Measurements from ENCODE around the gene CFHR5.
"Not testable (repeated sequence)": the region's sequence is repeated elsewhere in the genome, so short reads cannot be mapped to it uniquely, and the experiment has no call there.

Gene CFHR5
- 0 to 0.99 (median 0) reads per million in 17 experiments for total RNA-seq

DNA sequence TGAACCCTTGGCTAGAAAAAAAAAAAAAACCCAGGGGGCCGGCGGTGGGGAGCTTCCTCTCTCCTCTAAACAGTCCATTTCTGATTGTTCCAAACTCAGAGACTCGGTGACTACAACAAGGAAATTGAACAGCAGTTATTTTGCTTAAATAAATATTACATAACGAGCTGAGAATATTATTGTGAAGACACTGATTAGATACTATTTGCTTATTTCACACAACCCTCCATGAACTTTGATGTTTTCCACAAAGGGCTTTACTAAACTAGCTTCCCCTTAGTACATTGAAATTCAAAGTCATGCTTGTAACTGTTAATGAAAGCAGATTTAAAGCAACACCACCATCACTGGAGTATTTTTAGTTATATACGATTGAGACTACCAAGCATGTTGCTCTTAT lies at the start of gene CFHR5:
CFHR5 (plus strand) TSS at position 279 of the 400 bp plus-strand sequence; CDS start at position 388, 109 bp downstream.
- DNase-seq, result no peak

DNA sequence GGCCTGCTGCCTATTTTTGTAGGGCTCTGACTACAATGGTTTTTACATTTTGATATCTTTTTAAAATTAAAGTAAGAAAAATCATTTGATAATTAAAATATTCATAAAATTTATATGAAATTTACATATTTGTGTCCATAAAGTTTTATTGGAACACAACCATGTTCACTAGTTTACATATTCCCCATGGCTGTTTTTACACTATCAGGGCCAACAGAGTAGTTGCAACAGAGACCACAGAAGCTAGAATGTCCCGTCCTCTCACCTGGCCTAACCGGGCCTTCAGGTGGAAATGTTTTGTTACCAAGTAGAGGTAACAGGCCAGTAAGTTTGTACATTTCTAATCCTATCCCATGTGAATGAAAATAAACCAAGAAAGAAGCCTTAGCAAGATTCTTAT lies 44.5 kb upstream of the CFHR5 start:
- DNase-seq, result not testable (repeated sequence)

DNA sequence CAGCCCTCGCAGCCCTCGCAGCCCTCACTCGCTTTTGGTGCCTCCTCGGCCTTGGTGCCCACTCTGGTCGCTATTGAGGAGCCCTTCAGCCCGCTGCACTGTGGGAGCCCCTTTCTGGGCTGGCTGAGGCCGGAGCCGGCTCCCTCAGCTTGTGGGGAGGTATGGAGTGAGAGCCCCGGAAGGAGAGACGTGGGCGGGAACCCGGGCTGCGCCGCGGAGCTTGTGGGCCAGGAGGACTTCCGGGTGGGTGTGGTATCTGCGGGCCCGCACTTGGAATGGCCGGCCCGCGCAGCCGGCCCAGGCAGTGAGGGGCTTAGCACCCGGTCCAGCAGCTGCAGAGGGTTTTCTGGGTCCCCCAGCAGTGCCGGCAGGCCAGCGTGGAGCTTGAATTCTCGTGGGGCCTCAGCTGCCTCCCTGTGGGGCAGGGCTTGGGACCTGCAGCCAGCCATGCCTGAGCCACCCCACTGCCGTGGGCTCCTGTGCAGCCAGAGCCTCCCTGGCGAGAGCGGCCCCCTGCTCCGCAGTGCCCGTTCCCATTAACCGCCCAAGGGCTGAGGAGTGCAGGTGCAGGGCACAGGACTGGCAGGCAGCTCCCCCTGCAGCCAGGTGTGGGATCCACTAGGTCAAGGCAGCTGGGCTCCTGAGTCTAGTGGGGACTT lies 43.7 kb upstream of the CFHR5 start:
- DNase-seq, result no peak

DNA sequence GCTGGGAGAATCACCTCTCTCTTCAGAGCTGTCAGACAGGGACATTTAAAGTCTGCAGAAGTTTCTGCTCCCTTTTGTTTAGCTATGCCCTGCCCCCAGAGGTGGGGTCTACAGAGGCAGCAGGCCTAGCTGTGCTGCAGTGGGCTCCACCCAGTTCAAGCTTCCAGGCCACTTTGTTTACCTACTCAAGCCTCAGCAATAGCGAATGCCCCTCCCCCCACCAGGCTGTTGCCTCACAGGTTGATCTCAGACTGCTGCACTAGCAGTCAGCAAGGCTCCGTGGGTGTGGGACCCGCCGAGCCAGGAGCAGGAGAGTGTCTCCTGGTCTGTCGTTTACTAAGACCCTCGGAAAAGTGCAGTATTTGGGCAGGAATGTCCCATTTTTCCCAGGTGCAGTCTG lies 35.9 kb upstream of the CFHR5 start:
- DNase-seq, result not testable (repeated sequence)

DNA sequence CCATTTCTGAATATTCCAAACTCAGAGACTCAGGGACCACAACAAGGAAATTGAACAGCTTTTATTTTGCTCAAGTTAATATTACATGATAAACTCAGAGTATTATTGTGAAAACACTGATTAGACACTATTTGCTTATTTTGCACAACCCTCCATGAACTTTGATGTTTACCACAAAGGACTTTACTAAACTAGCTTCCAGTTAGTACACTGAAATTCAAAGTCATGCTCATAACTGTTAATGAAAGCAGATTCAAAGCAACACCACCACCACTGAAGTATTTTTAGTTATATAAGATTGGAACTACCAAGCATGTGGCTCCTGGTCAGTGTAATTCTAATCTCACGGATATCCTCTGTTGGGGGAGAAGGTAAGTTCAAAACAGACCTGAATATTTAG lies 33.8 kb upstream of the CFHR5 start, which contains the start of gene CFHR2:
CFHR2 (plus strand) TSS at position 171 of the 400 bp plus-strand sequence; CDS start at position 314, 143 bp downstream.
- not testable (repeated sequence) for DNase-seq

DNA sequence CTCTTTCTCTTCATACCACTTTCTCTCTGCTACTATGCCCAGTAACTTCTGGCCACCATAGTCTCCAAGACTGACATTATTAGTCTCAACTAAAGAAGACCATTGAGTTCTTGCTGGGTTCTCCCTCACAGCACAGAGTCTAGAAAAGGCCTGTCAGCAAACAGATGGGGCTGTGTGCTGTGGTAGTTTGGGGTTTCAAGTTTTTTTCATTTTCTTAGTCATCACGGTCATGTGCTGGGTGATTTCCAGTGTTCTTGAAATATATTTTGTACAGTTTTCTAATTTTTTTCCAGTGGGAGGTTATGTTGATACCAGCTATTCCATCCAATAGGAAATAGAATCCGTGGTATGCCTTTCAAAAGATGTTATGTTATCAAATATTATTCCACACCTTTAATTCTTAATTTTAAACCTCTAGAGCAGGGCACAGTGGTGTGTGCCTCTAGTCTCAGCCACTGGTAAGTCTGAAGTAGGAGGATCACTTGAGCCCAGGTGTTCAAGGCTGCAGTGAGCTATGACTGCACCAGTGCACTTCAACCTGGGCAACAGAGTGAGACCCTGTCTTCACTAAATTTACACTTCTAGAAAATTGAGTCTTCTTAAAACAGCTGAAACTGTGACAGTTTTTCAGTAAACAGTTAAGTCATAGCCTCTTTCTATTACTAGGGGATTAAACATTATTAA lies 25.5 kb upstream of the CFHR5 start:
- DNase-seq, result no peak

DNA sequence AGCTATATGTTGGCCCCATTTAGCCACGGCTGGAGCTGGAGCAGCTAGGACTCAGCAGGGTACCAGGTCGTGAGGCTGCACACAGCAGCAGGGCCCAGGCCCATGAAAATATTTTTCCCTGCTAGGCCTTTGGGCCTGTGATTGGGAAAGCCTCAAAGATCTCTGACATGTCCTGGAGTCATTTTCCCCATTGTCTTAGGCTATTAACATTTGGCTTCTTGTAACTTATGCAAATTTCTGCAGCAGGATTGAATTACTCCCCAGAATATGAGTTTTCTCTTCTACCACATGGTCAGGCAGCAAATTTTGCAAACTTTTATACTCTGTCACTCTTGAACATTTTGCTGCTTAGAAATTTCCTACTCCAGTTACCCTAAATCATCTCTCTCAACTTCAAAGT lies 22.6 kb upstream of the CFHR5 start:
- DNase-seq, result no peak

DNA sequence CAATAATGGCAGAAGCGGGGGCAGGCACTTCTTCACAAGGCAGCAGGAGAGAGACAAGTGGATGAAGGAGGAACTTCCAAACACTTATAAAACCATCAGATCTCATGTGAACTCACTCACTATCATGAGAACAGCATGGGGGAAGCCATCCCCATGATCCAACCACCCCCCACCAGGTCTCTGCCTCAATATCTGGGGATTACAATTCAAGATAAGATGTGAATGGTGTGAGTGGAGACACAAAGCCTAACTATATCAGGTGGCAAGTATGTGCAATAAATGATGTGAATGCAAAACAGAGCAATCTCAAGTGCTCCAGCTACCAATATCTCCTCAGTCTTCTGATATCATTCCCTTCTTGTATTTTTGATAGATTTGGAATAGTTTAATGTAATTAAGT lies 21.4 kb upstream of the CFHR5 start:
- no peak for DNase-seq

DNA sequence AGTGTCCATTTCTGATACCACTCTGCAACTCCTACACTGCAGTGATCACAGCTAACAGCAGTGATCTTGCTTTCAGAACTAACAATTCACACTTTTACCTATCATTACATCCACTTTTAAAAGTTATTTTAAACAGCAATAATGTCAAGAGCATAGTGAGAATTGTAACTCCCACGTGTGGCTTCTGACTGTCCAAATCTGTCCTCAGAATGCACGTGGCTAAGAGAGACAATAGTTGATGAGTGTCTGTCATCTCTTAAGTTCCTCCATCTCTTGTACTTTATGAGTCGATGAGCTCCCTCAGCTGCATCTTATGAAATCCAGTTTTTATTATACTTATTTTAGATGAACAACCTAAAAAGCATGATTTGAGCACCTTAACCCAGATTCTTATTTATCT lies 16.5 kb upstream of the CFHR5 start:
- DNase-seq, result no peak

DNA sequence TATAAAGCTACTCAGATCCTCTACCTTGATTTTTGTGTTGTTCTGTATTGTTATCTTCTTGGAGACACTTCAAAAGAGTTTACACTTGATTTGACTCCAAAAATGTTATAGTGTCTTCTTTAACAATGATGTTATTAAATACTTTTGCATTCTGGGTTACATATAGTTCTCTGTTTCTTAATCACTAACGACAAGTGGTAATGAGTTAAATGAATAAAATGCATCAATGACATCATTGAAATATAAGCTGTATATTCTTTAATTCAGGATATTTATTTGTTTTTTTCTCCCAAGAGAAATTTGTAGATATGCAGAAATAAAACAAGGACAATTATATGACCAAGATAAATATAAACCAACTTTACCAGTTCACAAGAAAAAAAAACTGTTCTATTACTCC lies 7.2 kb upstream of the CFHR5 start:
- no peak for DNase-seq

DNA sequence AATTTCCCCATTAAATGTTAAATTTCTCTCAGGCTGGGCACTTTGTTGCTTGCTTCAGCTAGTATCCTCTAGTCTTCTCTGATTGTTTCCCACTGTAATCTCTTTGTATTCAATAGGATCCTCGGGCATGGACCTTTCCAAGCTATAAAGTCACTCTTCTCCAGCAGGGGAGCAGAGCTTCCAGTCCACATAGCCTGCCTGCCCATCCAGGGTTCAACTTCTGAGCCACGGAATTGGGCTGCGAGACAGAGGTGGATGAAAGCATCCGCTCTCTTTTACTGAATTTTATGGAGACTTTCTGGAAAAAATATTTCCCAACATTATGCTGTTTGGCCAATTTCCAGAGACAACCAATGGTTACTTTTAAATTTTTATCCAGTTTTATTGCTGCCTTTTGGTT lies 1.1 kb upstream of the CFHR5 start:
- DNase-seq, result no peak

DNA sequence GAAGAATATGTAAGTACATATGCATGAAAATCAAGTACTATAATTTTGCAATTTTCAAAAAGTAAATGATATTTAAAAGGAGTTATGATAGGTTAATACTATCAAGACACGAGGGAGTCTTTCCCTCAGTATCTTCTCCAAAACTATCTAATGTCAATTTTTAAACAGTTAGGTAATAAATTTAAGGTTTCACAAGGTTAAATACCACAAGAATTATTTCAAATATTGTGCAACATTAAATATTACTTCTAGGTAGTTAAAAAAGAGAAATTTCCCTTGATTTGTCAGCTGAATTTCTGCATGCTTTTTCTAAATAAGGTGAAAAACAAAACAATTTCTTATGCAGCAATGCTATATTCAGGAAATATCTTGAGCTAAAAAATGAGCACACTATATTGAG lies 3.5 kb downstream of the CFHR5 start:
- DNase-seq, result no peak

DNA sequence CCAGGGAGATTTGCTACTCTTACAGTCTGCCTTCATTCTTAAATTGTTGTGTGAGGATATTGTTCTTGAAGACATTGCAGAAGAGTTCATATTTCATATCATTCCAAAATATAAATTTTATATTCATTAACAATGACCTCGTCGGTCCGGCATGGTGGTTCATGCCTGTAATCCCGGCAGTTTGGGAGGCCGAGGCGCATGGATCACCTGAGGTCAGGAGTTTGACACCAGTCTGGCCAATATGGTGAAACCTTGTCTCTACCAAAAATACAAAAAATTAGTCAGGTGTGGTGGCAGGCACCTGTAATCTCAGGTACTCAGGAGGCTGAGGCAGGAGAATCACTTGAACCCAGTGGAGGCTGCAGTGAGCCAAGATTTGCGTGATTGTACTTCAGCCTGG lies 4.9 kb downstream of the CFHR5 start:
- DNase-seq, result not testable (repeated sequence)

DNA sequence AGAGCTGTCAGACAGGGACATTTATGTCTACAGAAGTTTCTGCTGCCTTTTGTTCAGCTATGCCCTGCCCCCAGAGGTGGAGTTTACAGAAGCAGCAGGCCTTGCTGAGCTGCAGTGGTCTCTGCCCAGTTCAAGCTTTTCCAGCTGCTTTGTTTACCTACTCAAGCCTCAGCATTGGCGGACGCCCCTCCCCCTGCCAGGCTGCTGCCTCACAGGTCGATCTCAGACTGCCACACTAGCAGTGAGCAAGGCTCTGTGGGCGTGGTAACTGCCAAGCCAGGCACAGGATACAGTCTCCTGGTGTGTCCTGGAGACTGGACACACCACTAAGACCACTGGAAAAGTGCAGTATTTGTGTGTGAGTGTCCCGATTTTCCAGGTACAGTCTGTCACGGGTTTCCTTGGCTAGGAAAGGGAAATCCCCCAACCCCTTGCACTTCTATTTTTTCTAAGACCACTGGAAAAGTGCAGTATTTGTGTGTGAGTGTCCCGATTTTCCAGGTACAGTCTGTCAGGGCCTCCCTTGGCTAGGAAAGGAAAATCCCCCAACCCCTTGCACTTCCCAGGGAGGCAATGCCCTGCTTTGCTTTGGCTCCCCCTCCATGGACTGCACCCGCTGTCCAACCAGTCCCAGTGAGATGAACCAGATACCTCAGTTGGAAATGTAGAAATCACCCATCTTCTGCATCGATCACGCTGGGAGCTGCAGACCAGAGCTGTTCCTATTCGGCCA lies 14.7 kb downstream of the CFHR5 start:
- DNase-seq, result not testable (repeated sequence)

DNA sequence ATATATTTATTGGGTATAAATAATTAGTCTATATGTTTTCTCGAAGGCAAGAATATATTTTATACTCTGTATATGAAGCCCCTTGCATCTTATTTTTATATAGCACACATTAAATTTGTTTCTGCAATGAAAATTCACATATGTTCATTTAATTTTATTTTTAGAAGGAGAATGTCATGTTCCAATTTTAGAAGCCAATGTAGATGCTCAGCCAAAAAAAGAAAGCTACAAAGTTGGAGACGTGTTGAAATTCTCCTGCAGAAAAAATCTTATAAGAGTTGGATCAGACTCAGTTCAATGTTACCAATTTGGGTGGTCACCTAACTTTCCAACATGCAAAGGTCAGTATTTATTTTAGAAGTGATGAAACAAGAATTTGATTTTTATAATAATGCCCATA lies 16.6 kb downstream of the CFHR5 start:
- DNase-seq, result no peak

DNA sequence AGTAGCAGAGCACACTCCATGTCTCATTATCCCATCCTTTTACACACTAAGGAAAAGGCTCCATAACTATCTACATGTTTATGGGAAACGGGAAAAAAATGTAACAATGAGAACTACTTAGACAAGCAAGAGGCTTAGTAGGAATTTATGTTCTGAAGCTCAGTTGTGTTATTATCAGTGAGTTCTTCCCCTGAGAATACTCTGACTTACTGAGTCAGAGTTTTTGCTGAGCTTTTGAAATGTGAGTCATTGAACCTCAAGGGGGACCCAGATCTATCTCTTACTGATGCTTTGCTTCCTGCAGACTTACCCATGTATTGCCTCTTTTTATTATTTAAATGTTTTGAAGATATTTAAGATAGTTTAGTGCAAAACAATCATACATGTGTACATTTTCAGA lies 20.1 kb downstream of the CFHR5 start:
- no peak for DNase-seq

DNA sequence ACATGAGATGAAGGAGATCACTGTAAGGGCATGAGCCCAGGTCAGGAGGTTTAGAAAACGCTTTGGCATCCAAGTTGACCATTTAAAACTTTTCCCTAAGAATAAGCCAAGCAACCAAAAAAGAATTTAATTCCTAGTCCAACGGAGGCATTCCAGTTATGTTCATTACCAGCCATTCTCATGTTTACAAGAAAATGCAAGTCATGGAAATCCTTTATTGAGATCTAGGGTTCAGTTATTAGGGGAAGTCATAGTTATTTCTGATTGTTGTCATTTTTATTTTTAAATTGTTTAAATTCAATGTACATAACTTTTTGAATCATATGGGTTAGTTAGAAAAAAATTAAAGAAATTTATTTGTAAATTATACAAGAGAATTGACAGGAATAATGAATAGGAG lies 24.5 kb downstream of the CFHR5 start:
- no peak for DNase-seq

DNA sequence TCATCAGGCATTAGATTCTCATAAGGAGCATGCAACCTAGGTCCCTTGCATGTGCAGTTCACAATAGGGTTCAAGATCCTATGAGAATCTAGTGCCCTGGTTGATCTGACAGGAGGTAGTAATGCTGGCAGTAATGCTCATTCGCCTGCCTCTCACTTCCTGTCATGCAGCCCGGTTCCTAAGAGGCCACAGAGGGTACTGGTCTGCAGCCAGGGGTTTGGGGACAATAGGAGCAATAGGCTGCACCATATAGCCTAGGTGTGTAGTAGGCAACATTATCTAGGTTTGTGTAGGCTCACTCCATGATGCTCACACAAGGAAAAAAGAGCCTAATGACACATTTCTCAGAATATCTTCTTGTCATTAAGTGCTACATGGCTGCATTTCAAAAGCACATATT lies 25.8 kb downstream of the CFHR5 start:
- DNase-seq, result no peak

DNA sequence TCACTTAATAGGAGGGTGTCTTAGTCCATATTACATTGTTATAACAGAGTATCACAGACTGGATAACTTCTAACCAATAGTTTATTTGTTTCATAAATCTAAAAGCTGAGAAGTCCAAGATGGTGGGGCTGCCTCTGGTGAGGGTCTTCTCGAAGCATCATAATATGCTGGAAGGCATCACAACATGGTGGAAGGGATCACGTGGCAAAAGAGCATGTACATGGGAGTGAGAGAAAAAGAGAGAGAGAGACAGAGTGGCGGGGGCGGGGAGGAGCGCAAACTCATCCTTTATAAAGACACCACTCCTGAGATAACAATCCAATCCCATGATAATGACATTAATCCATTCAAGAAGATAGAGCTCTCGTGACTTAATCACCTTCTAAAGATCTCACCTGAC lies 31.5 kb downstream of the CFHR5 start:
- no peak for DNase-seq

DNA sequence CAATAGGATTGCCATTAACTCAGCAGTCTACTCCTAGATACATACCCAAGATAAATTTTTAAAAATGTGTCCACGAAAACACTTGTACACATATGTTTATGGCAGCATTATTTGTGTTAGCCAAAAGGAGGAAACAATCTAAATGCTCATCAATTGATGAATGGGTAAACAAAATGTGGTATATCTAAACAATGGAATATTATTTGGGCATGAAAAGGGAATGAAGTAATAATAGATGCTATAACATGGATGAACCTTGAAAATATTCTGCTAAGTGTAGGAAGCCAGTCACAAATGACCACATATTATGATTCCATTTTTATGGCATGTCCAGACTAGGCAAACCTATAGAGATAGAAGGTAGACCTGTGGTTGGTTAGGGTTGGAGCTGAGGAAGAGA lies 34.3 kb downstream of the CFHR5 start:
- DNase-seq, result no peak

DNA sequence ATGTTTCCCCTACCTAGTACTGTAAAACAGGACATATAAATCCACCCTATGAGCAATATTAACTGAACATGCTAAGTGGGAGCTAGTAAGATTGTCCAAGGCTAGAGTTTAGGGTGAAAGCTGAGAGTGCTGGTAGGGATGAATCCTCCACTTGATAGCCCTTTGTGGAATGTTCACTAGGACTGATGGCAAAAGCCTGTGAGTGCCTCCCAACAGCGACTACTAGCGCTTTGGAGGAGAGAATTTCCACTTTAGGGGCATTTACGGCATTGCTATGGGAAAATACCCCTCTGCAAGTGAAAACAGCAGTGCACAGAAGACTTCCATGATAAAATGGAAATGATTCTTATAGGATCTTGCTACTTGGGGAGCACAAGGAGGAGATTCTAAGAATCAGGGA lies 35.9 kb downstream of the CFHR5 start:
- DNase-seq, result no peak

DNA sequence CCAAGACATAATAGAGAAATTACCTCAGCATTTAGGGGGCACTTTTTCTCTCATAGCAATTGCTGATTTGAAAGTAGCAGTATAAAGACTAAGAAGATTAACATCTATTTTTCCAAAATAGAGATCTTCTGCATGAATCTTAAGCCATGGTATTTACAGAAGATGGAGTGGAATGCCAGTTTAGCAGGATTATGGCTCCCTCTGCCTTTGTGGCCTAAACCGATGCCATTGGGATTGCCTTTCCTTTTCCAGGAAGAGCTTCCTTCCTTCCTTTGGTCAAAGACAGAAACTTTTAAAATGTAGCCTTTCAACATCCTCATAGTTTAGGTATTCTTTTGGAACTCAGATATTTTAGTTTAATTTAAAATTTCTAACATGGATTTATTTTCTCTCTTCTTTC lies 39.4 kb downstream of the CFHR5 start:
- DNase-seq, result no peak

DNA sequence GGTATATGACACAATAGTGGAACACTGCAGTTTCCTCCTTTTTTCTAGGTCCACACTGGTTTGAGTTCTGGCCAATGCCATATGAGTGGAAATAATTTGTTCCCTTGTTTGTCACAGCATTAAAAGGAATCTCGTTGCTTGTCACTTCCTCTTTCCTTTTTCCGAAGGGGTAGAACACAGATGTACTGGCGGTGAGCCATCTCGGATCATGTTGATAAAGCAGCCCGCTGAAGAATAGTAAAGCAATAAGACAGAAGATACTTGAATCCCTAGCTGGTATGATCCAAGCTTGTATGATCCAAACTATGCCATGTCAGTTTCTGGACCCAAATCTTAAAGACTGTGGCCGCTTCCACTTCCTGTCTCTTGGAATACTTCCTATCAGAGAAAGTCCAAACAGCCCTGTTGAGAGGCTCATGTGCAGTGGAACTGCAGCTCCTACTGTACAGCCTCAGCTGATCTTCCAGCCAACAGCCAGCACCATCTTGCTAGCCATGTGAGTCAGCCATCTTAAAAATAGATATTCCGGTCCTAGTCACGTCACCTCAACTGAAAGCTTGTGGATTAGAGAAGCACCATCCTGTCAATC lies 40.3 kb downstream of the CFHR5 start:
- peak in 1 of 4 experiments; percentile 1 for DNase-seq

All from suppressor macrophage (primary cell).